HG02973 (cell line): ENCODE results near the gene FAM131C.
"Not testable (repeated sequence)": the region's sequence is repeated elsewhere in the genome, so short reads cannot be mapped to it uniquely, and the experiment has no call there.

Source experiments
- ATAC-seq: cut with Tn5 transposase; IDR thresholded peaks from one replicate; pipeline ENCODE4 v1.9.1; 2021; ENCODE audit warnings: moderate library complexity; ENCODE audit not compliant: unreplicated experiment

The FAM131C gene

GRCh38 chr1:16062687-16063075, 10.8 kb downstream of the FAM131C start:
- ATAC-seq: not testable (repeated sequence)

- ATAC-seq: not testable (repeated sequence)
Observed at GRCh38 chr1:16061989-16062686, 11.3 kb downstream of the FAM131C start.

GRCh38 chr1:16061266-16061665, 12.2 kb downstream of the FAM131C start:
- ATAC-seq: no peak

- not testable (repeated sequence) for ATAC-seq
Observed at GRCh38 chr1:16058394-16059120, 14.9 kb downstream of the FAM131C start.

- not testable (repeated sequence) for ATAC-seq
Observed at GRCh38 chr1:16057314-16057915, 16.0 kb downstream of the FAM131C start.

GRCh38 chr1:16056521-16056912, 16.9 kb downstream of the FAM131C start:
- ATAC-seq: not testable (repeated sequence)

GRCh38 chr1:16055613-16056520, 17.6 kb downstream of the FAM131C start:
- peak; percentile 69 for ATAC-seq

DNA sequence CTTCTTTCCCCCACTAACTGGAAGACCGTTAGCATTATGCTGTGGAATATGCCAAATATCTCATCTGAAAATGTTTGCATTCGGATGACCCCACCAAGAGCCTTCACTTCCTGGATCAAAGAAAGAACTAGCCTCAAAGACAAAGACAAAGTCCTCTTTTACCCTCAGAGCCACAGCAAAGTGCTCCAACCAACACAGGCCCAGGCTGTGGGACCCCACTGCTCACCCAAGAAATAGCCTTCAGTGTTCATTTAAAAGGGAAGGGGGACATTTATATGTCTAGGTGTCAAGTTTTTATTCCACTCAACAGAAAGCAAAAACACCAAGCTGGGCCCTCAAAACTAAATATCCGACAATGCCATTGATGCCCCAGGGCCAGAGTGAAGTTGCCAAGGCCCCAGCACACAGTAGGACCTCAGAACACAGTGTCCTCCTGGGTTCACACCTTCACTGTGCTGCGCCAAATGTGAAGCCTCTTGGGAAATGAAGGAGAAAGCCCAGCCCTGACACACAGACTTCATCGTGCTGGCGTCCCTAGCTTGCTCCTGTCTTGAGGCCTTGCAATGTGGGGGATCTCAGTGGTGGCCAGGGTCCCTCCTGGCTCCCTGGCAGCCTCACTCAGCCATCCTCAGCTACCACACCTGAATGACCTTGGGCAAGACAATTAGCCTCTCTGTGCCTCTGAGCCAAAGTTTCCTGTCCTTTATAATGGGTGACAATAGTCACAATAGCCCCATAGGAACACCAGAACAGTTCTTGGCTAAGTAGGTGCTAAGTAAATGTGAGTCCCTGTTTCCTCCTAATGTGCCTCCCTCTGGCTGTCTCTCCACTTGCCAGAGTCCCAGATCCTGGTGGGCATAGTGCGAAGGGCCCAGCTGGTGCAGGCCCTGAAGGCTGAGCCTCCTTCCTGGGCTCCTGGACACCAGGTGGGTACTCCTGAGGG, 18.6 kb downstream of the FAM131C start:
- no peak for ATAC-seq

DNA sequence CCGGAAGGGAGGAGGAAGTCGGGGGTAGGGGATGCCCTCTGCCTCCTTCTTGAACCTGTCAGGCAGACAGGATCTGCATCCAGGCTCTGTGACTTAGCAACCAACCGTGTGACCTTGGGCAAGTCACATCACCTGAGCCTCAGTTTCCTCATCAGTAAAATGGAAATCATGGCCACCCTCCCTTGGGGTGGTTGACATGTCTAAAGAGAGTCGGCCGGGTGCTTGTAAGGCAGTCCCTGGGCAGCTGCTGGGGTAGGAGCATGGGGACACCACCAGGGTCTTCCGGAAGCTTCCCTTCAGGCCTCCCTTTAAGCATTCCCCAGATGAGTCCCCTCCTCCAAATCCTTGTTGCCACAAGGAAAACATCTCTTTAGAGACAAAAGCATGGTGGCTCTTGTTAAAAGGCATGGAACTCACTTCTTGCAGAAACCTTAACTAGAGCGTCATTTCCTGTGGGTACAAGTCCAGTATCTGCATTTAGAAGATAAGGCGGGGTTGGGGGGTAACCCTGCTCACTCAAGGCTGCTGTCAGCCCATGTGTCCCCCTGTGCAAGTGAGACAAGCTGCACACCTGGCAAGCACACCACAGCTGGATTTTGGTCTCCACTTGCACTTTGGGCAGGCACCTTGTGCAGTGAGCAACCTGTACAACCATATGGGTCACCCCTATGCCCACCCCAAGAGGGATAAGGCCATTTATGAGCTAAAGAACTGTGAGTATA, 19.5 kb downstream of the FAM131C start:
- ATAC-seq: no peak

DNA sequence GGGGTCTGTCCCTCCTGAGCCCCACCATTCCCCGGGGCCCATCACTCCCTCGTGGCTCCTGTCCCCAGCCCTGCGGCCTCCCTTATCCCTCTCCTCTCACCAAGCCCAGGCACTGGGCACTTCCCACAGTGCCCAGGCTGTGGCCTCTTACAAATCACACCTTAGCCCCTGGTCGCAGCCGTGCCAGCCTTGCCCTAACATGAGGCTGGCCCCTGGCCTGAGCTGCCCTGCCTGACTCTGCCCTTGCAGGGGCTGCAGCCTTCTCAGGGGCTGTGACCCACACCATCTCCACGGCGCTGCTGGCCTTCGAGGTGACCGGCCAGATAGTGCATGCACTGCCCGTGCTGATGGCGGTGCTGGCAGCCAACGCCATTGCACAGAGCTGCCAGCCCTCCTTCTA, 21.5 kb downstream of the FAM131C start:
- not testable (repeated sequence) for ATAC-seq

GRCh38 chr1:16051039-16051438, 22.4 kb downstream of the FAM131C start:
- ATAC-seq: no peak

DNA sequence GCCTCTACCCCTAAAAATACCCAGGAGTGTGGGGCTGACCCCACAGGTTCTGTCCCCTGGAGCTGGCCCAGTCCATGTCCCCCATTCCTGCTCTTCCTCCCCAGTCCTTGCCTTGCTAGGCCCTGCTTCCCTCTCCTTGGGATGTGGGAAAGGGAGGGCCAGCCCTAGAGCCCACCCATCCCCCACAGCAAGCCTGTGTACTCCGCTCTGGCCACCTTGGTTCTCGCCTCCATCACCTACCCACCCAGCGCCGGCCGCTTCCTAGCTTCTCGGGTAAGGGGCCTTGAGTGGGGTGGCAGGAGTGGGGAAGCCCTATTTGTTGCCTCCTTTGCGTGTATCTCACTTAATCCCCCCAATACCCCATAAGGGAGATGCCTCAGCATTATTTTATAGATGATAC, 23.1 kb downstream of the FAM131C start:
- no peak for ATAC-seq

- ATAC-seq: no peak
Observed at GRCh38 chr1:16048573-16049189, 24.8 kb downstream of the FAM131C start.

DNA sequence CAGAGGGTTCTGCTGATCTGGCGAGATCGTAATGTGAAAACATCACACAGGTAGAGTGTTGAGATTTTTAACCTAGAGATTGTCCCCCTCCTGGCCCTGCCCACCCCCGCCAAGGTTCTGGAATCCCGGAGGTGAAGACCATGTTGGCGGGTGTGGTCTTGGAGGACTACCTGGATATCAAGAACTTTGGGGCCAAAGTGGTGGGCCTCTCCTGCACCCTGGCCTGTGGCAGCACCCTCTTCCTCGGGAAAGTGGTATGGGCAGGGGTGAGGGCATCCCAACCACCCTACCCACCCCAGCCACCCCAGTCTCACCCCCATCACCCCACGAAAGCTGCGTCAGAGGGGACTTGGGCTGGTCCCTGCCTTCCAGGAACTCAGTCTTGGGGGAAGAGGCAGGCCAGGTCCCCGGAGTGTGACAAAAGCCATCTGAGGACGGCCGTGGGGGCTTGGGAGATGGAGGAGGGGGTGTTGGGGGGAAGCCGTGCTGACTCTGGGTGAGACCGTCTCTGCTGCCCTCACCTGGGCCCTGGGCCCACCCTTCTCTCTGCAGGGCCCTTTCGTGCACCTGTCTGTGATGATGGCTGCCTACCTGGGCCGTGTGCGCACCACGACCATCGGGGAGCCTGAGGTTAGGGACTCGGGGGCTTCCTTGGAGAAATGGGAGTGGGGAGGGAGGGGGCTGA, 25.5 kb downstream of the FAM131C start:
- ATAC-seq: no peak

- ATAC-seq: no peak
Observed at GRCh38 chr1:16046842-16047241, 26.6 kb downstream of the FAM131C start.

GRCh38 chr1:16043950-16044349, 29.5 kb downstream of the FAM131C start:
- no peak for ATAC-seq

DNA sequence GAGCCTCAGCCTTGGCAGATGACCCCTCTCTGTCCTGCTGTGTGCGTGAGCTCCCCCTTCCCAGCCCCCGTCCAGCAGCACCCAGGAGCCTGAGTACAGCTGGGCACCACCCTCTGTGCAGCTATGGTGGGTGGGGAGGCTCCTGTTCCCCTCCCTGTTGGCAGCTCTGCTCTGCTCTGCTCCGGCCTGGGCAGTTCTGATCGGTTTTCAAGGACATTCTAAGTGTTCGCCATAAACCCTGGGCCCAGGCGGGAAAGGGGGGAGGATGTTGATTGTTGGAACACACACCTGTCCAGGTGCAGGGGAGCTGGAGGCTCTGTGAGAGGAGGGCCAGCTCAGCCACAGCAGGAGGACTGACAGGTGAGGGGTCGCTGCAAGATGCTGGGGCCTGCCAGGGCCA, 29.9 kb downstream of the FAM131C start, which contains the start of gene CLCNKB:
TSS of gene CLCNKB (plus strand) at position 262 of the 400 bp plus-strand sequence. CDS start 711 bp downstream, outside the sequence.
- no peak for ATAC-seq

DNA sequence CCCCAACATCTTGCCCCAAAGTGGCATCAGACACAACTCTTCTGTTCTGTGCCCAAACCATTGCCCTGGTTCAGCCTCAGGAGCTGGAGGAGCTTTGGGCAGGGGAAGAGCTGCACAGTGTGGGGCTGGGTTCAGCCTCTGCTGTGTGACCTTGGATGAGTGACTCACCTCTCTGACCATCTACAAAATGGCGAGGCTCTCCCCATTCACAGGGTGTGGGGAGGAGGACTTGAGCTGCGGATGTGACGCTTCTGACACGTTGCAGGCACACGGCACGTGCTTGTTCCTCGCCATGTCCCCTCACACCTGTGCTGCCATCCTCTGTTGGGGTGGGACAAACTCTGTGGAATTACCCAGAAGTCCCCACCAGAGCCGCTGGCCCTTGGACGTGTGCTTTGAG, 30.8 kb downstream of the FAM131C start:
- not testable (repeated sequence) for ATAC-seq
